H1 (cell line): ENCODE measurements around the gene CENPA.

ENCODE experiments used
- BACH1 ChIP-seq: IDR thresholded peaks from 2 replicates; pipeline ENCODE4 v1.6.1; 2012; ENCODE audit warnings: low read length, improper control_type of control experiment
- CBX5 ChIP-seq: fragments of 300-800, 300-1000 bp; sonication (generic); IDR thresholded peaks from 2 replicates; pipeline ENCODE4 v1.7.1; 2016; ENCODE audit warnings: antibody characterized with exemption, low read length, low read depth
- EGR1 ChIP-seq: IDR thresholded peaks from 2 replicates; pipeline ENCODE4 v1.6.1; 2011; ENCODE audit warnings: low read depth, low read length, borderline replicate concordance
- KDM1A ChIP-seq: fragments of 200-600, 300-600 bp; sonication (generic); IDR thresholded peaks from 2 replicates; pipeline ENCODE4 v1.7.1; 2016; ENCODE audit warnings: mild to moderate bottlenecking, low read length, borderline replicate concordance
- SP4 ChIP-seq: IDR thresholded peaks from 2 replicates; pipeline ENCODE4 v1.6.1; 2012; ENCODE audit warnings: low read length, inconsistent platforms
- TF ChIP-seq, protein P1 (sequence below), 3 experiments: IDR thresholded peaks; 1 replicate in 2 of 3; 2 replicates in 1 of 3; pipeline versions ENCODE4 v1.5.1 to v1.6.1; 2011; ENCODE audit warnings: low read length in 3 of 3, mild to moderate bottlenecking in 3 of 3, inconsistent platforms in 2 of 3, low read depth in 1 of 3, moderate library complexity in 1 of 3; ENCODE audit not compliant: insufficient read depth in 1 of 3; ENCODE audit errors: control extremely low read depth in 1 of 3

DNA sequence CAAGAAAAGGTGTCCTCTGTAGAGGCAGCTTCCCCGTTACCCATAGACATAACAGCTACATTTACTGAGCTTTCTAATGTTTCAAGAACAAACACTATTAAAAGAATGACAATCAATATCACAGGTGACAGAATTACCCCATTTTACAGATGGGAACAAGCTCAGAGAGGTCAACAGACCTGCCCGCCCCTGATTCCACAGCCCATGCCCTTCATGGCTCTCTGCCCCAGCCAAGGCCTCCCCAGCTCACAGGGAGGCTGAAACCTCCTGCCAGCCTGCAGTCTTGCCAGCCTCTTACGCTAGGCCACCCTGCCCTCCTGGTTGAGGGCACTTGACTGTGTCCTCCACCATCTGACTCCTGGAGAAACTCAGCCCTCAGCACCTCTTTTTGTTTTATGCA is 40.9 kb upstream of the CENPA start:
- no peak for TF ChIP-seq BACH1
- no peak for TF ChIP-seq KDM1A
- TF ChIP-seq CBX5: no peak
- no peak for TF ChIP-seq EGR1
- TF ChIP-seq, protein P1, sequence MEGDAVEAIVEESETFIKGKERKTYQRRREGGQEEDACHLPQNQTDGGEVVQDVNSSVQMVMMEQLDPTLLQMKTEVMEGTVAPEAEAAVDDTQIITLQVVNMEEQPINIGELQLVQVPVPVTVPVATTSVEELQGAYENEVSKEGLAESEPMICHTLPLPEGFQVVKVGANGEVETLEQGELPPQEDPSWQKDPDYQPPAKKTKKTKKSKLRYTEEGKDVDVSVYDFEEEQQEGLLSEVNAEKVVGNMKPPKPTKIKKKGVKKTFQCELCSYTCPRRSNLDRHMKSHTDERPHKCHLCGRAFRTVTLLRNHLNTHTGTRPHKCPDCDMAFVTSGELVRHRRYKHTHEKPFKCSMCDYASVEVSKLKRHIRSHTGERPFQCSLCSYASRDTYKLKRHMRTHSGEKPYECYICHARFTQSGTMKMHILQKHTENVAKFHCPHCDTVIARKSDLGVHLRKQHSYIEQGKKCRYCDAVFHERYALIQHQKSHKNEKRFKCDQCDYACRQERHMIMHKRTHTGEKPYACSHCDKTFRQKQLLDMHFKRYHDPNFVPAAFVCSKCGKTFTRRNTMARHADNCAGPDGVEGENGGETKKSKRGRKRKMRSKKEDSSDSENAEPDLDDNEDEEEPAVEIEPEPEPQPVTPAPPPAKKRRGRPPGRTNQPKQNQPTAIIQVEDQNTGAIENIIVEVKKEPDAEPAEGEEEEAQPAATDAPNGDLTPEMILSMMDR (IDR thresholded peaks at IDR 0.05; ENCODE audit: control extremely low read depth in 1 of 3, insufficient read depth in 1 of 3, low read depth in 1 of 3, low read length in 3 of 3): no peak
- TF ChIP-seq SP4: no peak
